Erythroblast (primary cell): ENCODE data around the gene KLLN.
"Not testable (repeated sequence)": the region's sequence is repeated elsewhere in the genome, so short reads cannot be mapped to it uniquely, and the experiment has no call there.

Experiments
- GATA1 ChIP-seq: IDR thresholded peaks from 2 replicates; pipeline ENCODE4 v1.6.1; 2011; ENCODE audit warnings: low read depth, mild to moderate bottlenecking, control low read depth, low read length, moderate library complexity
- POLR2A ChIP-seq: IDR thresholded peaks from 2 replicates; pipeline ENCODE4 v1.6.1; 2011; ENCODE audit warnings: mild to moderate bottlenecking, low read length

DNA sequence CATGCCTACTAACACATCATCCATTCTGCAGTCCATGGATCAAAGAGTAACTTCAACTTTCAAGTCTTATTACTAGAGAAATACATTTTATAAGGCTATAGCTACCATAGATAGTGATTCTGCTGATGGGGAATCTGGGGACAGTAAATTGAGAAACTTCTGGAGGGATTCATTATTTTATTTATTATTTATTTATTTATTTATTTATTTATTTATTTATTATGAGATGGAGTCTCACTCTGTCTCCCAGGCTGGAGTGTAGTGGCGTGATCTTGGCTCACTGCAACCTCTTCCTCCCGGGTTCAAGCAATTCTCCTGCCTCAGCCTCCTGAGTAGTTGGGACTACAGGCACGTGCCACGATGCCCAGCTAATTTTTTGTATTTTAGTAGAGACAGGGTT is 34.3 kb downstream of the KLLN start:
- TF ChIP-seq POLR2A, GATA1: not testable (repeated sequence)
